HG02759 (cell line): ENCODE measurements around the gene TUBA4A.
"Not testable (repeated sequence)": the region's sequence is repeated elsewhere in the genome, so short reads cannot be mapped to it uniquely, and the experiment has no call there.

ENCODE experiments used
- ATAC-seq: cut with Tn5 transposase; IDR thresholded peaks from one replicate; pipeline ENCODE4 v1.9.1; 2021; ENCODE audit warnings: mild to moderate bottlenecking, moderate library complexity; ENCODE audit not compliant: unreplicated experiment

The TUBA4A gene

GRCh38 chr2:219287116-219287440 lies 33.4 kb upstream of the TUBA4A start:
- ATAC-seq: not testable (repeated sequence)

GRCh38 chr2:219286436-219287115 lies 32.9 kb upstream of the TUBA4A start:
- no peak for ATAC-seq

- ATAC-seq: no peak
Measured at GRCh38 chr2:219285894-219286425, 32.2 kb upstream of the TUBA4A start.

GRCh38 chr2:219285373-219285735 lies 31.6 kb upstream of the TUBA4A start:
- no peak for ATAC-seq

GRCh38 chr2:219284501-219285372 lies 31.0 kb upstream of the TUBA4A start:
- ATAC-seq: no peak

GRCh38 chr2:219282943-219283581 lies 29.3 kb upstream of the TUBA4A start:
- ATAC-seq: no peak

GRCh38 chr2:219282375-219282774 lies 28.7 kb upstream of the TUBA4A start:
- no peak for ATAC-seq

GRCh38 chr2:219281588-219281987 lies 27.9 kb upstream of the TUBA4A start:
- ATAC-seq: no peak

GRCh38 chr2:219280651-219281050 lies 26.9 kb upstream of the TUBA4A start:
- no peak for ATAC-seq

- ATAC-seq: no peak
Measured at GRCh38 chr2:219279916-219280516, 26.3 kb upstream of the TUBA4A start.

- peak; percentile 90 for ATAC-seq
Measured at GRCh38 chr2:219279151-219279915, 25.6 kb upstream of the TUBA4A start, which contains the start of gene DNAJB2. TSS of gene DNAJB2 (plus strand) at chr2:219279366. CDS start at chr2:219279834, 468 bp downstream.

- ATAC-seq: no peak
Measured at GRCh38 chr2:219278655-219279150, 25.0 kb upstream of the TUBA4A start.

- peak; percentile 20 for ATAC-seq
Measured at GRCh38 chr2:219277703-219278654, 24.3 kb upstream of the TUBA4A start.

GRCh38 chr2:219274361-219274921 lies 20.7 kb upstream of the TUBA4A start:
- ATAC-seq: no peak

GRCh38 chr2:219273937-219274336 lies 20.2 kb upstream of the TUBA4A start:
- ATAC-seq: no peak

GRCh38 chr2:219272995-219273394 lies 19.3 kb upstream of the TUBA4A start:
- ATAC-seq: no peak

- no peak for ATAC-seq
Measured at GRCh38 chr2:219272356-219272755, 18.6 kb upstream of the TUBA4A start.

- no peak for ATAC-seq
Measured at GRCh38 chr2:219271021-219271420, 17.3 kb upstream of the TUBA4A start.

GRCh38 chr2:219270055-219270372 lies 16.3 kb upstream of the TUBA4A start:
- ATAC-seq: no peak
